Right lobe of liver (tissue), 6 donors: ENCODE measurements around the gene TPPP. TPM values are rescaled to one million over a fixed set of nuclear protein-coding genes. Genes with fewer than 3 reads are reported as not detected.
"Not testable (repeated sequence)": the region's sequence is repeated elsewhere in the genome, so short reads cannot be mapped to it uniquely, and the experiment has no call there.

Experiments used
- ATAC-seq, 4 donors: fragments of 200-7000 bp; cut with Tn5 transposase; one replicate each; pipeline ENCODE4 v1.9.1; 2020; ENCODE audit warnings: mild to moderate bottlenecking in 4 of 4, moderate library complexity in 4 of 4
- DNase-seq, 3 donors: peaks; one replicate each; pipeline ENCODE4 v3.0.0-alpha.2; 2020
- H3K27ac ChIP-seq, 3 donors: fragments of 200-600 bp; one replicate each; pipeline ENCODE4 v1.8.0; 2022
- H3K27me3 ChIP-seq, 2 donors: fragments of 200-600 bp; one replicate each; pipeline ENCODE4 v1.8.0; 2022
- H3K36me3 ChIP-seq, 4 donors: fragments of 200-600 bp; sonication (generic) in 1 of 4; one replicate each; pipeline versions ENCODE4 v1.5.1 to v1.8.0; 2017 to 2022; ENCODE audit warnings: control low read depth in 1 of 4
- H3K4me1 ChIP-seq, 4 donors: fragments of 200-600 bp; sonication (generic) in 1 of 4; one replicate each; pipeline versions ENCODE4 v1.5.1 to v1.8.0; 2017 to 2022; ENCODE audit warnings: control low read depth in 1 of 4
- H3K4me3 ChIP-seq, 3 donors: fragments of 200-600 bp; one replicate each; pipeline ENCODE4 v1.8.0; 2022
- H3K9me3 ChIP-seq, 4 donors: fragments of 200-600 bp; sonication (generic) in 1 of 4; one replicate each; pipeline versions ENCODE4 v1.5.1 to v1.8.0; 2017 to 2022; ENCODE audit warnings: control low read depth in 1 of 4
- POLR2A ChIP-seq: fragments of 450-650 bp; IDR thresholded peaks from one replicate; pipeline ENCODE4 v1.6.1; 2017; ENCODE audit warnings: antibody characterized with exemption, mild to moderate bottlenecking
- WGBS: methylation state at CpG from one replicate; pipeline ENCODE4 v1.1.6; 2018; ENCODE audit warnings: low coverage, low lambda C conversion rate; ENCODE audit not compliant: insufficient coverage; ENCODE audit errors: missing lambda C conversion rate; 5-methylcytosine and 5-hydroxymethylcytosine counted together
- intact Hi-C, 2 donors: fragments of 100-400 bp; cut with DNase I; formaldehyde crosslinking; loops; one replicate each; pipeline versions ENCODE4 v1.11.2 to v1.14.1; 2022
- total RNA-seq, 6 experiments: library from RNA; depleted of rRNA in 2 of 6; stranded (reverse); fragments of >200 nt in 2 of 6; fragmentation: NEBNext Ultra II Directional in 3 of 6; extraction: Animal tissue kit (Norgen Biotek cat#: 25700) in 3 of 6; gene quantifications; one replicate each; pipeline versions ENCODE4 v1.1.0 to v1.2.4, GENCODE V29; 2016 to 2023
- TF ChIP-seq, protein P1 (sequence below), 4 donors: fragments of 200-600 bp in 3 of 4; fragments of 450-650 bp in 1 of 4; IDR thresholded peaks; one replicate each; pipeline versions ENCODE4 v1.5.1 to v1.8.0; 2016 to 2022; ENCODE audit warnings: antibody characterized with exemption in 4 of 4, mild to moderate bottlenecking in 2 of 4
- donor health status: DM: no; HTN: yes; CAD: no.
- donor health status: DM: no; HTN: no; CAD: no.
- donor health status: DM: no; HTN: no; CAD: no.
- donor health status: DM: no; HTN: yes; CAD: no.
- donor health status: DM: no; HTN: yes; CAD: no.

TPPP gene
- total RNA-seq, 6 experiments from 2014 or later: 1.9 to 4.3 (median 2.4) TPM

DNA sequence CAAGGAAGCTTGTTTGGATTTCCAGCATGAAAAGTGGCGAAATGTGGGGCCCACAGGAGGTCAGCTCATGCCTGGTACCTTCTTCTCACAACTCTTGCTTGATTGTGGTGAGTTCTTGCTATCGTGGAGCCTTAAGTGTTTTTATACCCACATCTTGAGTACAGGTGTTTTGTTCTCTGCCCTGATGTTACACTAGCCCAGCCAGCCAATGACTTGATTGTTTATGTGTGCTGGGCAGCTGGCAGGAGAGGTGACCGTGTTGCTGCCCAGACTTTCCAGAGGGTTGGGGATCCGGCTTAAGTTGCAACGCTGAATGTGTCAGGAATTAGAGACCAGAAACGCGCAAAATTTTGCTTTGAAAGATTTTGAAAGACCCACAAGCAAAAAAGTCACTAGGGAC is 24.0 kb upstream of the TPPP start:
- H3K9me3 ChIP-seq: no peaks in the 10 kb centered on the region
- peak overlapping the region in 1 of 3 donors; percentile 28 for H3K4me3 ChIP-seq
- DNase-seq (peak in 2 of 3 donors; percentile 63), ATAC-seq (peak; percentile 54 to 76 (median 66))
- H3K36me3 ChIP-seq: no peaks in the 10 kb centered on the region
- no peaks in the 10 kb centered on the region for H3K27me3 ChIP-seq
- TF ChIP-seq, protein P1, sequence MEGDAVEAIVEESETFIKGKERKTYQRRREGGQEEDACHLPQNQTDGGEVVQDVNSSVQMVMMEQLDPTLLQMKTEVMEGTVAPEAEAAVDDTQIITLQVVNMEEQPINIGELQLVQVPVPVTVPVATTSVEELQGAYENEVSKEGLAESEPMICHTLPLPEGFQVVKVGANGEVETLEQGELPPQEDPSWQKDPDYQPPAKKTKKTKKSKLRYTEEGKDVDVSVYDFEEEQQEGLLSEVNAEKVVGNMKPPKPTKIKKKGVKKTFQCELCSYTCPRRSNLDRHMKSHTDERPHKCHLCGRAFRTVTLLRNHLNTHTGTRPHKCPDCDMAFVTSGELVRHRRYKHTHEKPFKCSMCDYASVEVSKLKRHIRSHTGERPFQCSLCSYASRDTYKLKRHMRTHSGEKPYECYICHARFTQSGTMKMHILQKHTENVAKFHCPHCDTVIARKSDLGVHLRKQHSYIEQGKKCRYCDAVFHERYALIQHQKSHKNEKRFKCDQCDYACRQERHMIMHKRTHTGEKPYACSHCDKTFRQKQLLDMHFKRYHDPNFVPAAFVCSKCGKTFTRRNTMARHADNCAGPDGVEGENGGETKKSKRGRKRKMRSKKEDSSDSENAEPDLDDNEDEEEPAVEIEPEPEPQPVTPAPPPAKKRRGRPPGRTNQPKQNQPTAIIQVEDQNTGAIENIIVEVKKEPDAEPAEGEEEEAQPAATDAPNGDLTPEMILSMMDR (IDR thresholded peaks at IDR 0.05): no peak
- no peak for TF ChIP-seq POLR2A
- intact Hi-C loops: no loop called here
- WGBS: 30% methylated on average over 7 of the region's 7 CpGs
- H3K4me1 ChIP-seq: peaks cover 0 to 11% (median 0%) of the 10 kb centered on the region in 4 donors
- peak overlapping the region; percentile 53 to 97 (median 90) for H3K27ac ChIP-seq

DNA sequence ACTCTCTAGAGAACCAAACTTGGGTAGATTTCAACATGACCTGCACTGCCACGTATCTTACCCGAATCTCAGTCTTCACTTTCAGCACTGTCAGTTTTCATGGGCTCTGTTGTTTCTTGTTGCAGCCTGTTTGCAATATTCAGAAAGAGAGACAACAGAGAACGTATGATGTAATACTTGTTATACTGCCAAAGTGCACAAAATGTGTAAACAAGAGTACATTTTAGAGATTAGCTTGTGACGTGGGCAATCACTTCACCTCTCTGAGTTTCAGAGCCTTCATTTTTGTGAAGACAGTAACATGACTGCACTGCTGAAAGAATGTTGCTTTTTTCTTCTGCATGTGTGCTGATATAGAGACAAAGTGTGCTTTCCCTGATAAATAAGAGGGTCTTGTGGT is 23.6 kb upstream of the TPPP start:
- H3K36me3 ChIP-seq, intact Hi-C loops, H3K9me3 ChIP-seq, H3K27me3 ChIP-seq, DNase-seq: not testable (repeated sequence)
- Histone ChIP-seq H3K27ac (peak overlapping the region; percentile 53 to 97 (median 90)), H3K4me1 (peaks cover 0 to 11% (median 0%) of the 10 kb centered on the region in 4 donors), H3K4me3 (peak overlapping the region in 1 of 3 donors; percentile 28)
- peak; percentile 32 for TF ChIP-seq POLR2A
- ATAC-seq: peak; percentile 78 to 89 (median 81)
- WGBS: 17% methylated on average over 4 of the region's 4 CpGs

DNA sequence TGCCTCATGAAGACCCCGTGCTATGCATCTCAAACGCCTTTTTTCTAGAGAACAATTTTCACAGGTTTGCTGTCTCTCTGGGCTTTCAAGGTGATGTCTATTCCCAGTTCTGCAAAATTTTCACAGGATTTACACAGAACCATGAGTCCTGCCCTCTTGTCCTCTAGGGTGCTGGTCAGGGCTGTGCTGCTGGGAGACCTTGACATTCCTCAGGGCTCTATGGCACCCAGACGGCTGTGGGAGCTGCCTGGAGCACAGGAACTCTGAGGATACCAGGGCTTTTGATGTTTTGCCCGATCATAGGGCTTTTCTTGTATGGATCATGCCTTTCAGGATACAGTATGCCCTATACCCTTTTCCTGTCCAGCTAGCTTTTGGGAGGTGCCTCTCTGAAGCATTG is 22.5 kb upstream of the TPPP start:
- 73% methylated on average over 4 of the region's 4 CpGs for WGBS
- peaks cover 0 to 11% (median 0%) of the 10 kb centered on the region in 4 donors for H3K4me1 ChIP-seq
- ATAC-seq, intact Hi-C loops, H3K36me3 ChIP-seq, H3K27ac ChIP-seq, H3K9me3 ChIP-seq, H3K4me3 ChIP-seq, DNase-seq, H3K27me3 ChIP-seq: not testable (repeated sequence)

DNA sequence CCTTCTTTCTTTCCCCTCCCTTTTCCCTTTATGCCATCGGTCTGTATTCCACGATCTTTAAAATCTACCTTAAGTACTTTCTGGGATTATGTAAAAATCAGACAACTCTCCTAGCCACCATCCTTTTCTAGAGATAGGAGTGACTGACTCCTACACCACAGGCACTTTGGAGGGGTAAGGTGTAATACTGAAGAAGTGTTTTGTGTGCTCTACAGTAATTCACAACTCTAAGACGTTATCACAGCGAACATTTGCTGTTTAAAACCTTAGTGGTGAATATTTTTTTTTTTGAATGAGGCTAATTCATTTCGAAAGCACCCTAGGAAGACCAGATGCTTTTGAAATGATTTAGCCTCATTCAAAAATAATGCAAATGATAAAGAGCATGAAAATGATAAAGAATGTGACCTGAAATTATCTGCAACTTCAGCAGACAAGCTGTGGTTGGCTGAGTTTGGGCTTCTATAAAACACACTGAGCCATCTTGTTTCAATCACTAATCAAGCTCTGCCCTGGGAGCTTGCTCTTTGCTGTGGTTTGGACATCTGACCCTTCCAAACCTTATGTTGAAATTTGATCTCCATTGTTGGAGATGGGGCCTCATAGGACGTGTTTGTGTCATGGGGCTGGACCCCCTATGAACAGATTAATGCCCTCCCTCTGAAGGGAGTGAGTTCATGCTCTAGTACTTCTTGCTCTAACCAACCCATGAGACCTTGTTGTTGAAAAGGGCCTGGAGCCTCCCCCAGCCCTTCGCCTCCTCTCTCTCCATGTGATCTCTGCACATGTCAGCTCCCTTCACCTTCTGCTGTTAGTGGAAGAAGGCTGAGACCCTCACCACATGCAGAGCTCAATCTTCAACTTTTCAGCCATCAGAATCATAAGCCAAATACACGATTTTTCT is 21.3 kb upstream of the TPPP start:
- Histone ChIP-seq H3K4me1 (peaks cover 0 to 11% (median 0%) of the 10 kb centered on the region in 4 donors), H3K27ac (peak overlapping the region in 1 of 3 donors; percentile 41)
- H3K27me3 ChIP-seq, H3K36me3 ChIP-seq, intact Hi-C loops, H3K9me3 ChIP-seq, DNase-seq, H3K4me3 ChIP-seq: not testable (repeated sequence)
- 71% methylated on average over 8 of the region's 8 CpGs for WGBS
- ATAC-seq: peak in 1 of 4 donors; percentile 6

DNA sequence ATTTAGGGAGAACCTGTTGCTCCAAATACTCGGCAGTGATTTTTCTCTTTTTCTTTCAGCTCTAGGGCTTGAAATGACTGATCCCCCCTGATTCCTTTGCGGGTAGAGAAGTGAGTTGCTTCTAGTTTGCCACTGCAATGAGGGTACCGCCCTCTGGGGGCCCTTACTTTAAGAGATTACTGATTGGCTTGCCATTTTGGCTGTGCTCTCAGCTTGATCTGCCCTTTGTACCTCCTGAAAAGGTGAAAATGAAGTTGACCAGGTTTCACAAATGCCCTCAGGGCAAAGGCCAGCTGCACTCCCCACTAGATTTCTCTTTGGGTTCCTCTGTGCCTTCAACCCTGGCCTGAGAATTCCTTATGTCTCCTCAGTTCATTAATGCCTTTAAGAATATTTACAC is 20.5 kb upstream of the TPPP start:
- intact Hi-C loops, H3K27me3 ChIP-seq, H3K36me3 ChIP-seq, H3K4me3 ChIP-seq, H3K9me3 ChIP-seq: not testable (repeated sequence)
- Histone ChIP-seq H3K4me1 (peaks cover 0 to 11% (median 0%) of the 10 kb centered on the region in 4 donors), H3K27ac (peak overlapping the region in 2 of 3 donors; percentile 4 to 41)
- peak; percentile 72 to 81 (median 74) for ATAC-seq
- 38% methylated on average over 2 of the region's 3 CpGs for WGBS
- peak in 1 of 3 donors; percentile 74 for DNase-seq

DNA sequence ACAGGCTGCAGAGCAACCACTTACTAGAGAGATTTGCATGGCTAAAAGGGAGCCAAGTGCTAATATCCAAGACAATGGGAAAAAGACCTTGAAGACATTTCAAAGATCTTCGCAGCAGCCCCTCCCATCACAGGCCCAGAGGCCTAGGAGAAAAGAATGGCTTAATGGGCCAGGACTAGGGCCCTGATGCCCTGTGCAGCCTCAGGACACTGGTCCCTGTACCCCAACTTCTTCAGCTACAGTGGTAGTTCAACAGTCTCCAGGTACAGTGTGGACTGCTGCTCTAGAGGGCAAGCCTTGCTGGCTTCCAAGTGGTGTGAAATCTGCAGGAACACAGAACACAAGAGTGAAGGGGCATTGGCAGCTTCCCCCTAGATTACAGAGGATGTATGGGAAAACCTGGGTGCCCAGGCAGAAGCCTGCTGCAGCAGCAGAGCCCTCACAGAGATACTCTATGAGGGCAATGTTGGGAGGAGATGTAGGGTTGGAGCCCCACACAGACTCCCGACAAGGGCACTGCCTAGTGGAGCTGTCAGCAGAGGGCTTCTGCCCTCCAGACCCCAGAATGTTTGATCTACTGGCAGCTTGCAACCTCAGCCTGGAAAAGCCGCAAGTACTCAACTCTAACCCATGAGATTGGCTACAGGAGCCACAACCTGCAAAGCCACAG is 15.8 kb upstream of the TPPP start:
- H3K4me3 ChIP-seq, H3K27me3 ChIP-seq, H3K36me3 ChIP-seq, intact Hi-C loops, H3K27ac ChIP-seq, DNase-seq, H3K4me1 ChIP-seq, H3K9me3 ChIP-seq: not testable (repeated sequence)
- 80% methylated on average over 1 of the region's 3 CpGs for WGBS
- peak in 1 of 4 donors; percentile 23 for ATAC-seq

DNA sequence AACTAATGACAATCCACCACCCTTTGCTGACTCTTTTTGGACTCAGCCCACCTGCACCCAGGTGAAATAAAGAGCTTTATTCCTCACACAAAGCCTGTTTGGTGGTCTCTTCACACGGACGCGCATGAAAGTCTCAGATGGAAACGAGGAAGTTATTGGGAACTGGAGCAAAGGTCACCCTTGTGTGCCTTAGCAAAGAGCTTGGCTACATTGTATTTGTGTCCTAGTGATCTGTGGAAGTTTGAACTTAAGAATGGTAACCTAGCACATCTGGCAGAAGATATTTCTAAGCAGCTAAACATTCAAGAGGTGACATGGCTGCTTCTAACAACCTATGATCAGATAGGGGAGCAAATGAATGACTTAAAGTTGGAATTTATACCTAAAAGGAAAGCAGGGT is 15.2 kb upstream of the TPPP start:
- 78% methylated on average over 4 of the region's 4 CpGs for WGBS
- H3K9me3 ChIP-seq, intact Hi-C loops, H3K27ac ChIP-seq, H3K36me3 ChIP-seq, H3K4me3 ChIP-seq, H3K27me3 ChIP-seq, H3K4me1 ChIP-seq, ATAC-seq, DNase-seq: not testable (repeated sequence)

DNA sequence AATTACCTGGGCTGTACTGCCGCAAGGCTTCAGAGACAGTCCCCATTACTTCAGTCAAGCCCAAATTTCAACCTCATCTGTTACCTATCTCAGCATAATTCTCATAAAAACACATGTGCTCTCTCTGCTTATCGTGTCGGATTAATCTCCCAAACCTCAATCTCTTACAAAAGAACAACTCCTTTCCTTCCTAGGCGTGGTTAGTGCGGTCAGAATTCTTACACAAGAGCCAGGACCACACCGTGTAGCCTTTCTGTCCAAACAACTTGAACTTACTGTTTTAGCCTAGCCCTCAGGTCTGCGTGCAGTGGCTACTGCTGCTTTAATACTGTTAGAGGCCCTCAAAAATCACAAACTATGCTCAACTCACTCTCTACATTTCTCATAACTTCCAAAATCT is 13.0 kb upstream of the TPPP start:
- DNase-seq, H3K4me1 ChIP-seq, H3K27me3 ChIP-seq, H3K36me3 ChIP-seq, intact Hi-C loops, ATAC-seq, H3K27ac ChIP-seq, H3K9me3 ChIP-seq, H3K4me3 ChIP-seq: not testable (repeated sequence)
- 58% methylated on average over 6 of the region's 7 CpGs for WGBS

DNA sequence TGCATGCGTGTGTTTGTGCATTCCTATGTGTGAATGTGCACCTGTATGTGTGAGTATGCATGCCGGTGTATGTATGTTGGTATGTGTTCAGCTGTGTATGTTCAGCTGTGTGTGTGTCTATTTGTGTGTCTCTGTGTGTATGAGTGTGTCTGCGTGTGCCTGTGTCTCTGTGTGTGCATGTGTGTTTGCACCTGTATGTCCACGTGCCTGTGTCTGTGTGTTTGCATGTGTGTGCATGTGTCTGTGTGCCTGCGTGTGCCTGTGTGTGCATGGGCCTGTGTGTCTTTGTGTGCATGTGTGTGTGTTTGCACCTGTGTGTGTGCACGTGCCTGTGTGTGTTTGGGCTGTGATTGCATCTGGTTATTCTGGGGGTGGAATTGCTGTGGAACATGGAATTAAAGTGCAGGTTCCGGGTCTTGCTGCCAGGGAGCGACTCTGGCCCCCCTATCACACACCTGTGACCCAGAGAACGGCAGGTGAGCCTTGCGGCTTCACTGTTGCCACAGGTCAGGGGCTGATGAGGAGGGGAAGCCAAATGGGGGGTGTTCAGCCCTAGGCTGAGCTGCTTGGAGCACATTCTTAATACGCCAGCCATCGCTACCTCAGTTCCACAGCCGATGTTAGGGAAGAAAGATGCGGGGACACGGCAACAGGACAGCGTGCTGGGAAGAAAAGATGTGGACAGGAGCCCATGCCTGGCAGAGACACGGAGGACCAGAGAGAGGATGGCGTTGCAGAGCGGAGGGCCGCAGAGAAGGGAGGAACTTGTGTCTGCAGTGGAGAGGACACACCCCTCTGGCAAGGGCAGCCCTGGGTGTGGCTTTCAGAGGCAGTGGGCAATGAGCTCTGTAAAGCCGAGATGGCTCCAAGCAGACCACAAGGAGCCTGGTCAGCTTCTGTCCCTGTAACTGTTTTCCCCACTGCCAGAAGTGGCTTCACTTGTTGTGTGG is 3.9 kb upstream of the TPPP start:
- H3K36me3 ChIP-seq, H3K4me3 ChIP-seq, DNase-seq, H3K4me1 ChIP-seq, H3K9me3 ChIP-seq, ATAC-seq, H3K27ac ChIP-seq, intact Hi-C loops, H3K27me3 ChIP-seq: not testable (repeated sequence)
- WGBS: 90% methylated on average over 7 of the region's 21 CpGs
